GM21619 (cell line): ENCODE measurements around the gene GRM4.

Experiments
- ATAC-seq: cut with Tn5 transposase; IDR thresholded peaks from one replicate; pipeline ENCODE4 v1.9.1; 2021; ENCODE audit not compliant: unreplicated experiment

The GRM4 gene

DNA sequence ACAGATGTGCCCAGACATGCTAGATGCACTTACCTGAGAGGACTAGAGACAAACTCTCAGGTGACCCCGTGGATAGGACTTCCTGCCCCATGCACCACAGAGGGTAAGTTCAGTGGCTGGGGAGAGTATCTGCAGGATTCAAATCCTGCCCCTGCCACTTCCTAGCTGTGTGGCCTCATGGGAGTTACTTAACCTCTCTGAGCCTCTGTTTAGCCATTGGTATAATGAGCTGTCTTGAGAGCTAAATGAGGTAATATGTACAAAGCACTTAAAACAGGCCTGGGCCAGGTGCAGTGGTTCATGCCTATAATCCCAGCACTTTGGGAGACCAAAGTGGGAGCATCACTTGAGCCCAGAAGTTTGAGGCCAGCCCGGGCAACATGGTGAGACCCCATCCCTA lies 59.3 kb downstream of the GRM4 start:
- no peak for ATAC-seq

DNA sequence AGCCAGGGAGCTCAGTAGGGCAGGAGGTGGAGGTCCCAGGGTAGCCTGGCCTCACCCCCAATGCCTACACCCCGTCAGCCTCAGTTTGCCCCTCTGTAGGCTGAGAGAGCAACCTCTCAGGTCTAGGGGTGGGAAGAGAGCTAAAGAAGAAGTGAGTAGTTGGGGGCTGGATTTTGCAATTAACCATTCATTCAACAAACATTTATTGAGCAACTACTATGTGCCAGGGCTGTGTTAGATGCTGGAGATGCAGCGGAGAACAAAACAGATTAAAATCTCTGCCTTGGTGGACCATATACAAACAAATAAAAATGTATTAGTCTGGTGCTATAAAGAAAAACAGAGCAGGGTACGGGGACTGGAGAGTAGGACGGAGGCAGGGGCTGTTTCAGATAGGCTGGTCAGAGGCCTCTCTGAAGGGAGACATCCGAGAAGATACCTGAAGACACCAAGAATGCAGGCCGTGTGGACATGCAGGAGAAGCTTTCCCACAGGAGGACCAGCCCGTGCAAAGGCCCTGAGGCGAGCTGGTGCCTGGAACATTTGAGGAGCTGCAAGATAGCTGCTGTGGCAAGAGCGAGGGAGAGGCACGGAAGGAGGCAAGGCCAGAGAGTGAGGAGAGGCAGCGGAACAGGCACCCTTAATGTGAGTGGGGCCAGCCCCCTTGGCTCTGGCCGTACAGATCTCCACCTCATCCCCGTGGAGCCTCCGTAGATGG lies 60.3 kb downstream of the GRM4 start:
- no peak for ATAC-seq

DNA sequence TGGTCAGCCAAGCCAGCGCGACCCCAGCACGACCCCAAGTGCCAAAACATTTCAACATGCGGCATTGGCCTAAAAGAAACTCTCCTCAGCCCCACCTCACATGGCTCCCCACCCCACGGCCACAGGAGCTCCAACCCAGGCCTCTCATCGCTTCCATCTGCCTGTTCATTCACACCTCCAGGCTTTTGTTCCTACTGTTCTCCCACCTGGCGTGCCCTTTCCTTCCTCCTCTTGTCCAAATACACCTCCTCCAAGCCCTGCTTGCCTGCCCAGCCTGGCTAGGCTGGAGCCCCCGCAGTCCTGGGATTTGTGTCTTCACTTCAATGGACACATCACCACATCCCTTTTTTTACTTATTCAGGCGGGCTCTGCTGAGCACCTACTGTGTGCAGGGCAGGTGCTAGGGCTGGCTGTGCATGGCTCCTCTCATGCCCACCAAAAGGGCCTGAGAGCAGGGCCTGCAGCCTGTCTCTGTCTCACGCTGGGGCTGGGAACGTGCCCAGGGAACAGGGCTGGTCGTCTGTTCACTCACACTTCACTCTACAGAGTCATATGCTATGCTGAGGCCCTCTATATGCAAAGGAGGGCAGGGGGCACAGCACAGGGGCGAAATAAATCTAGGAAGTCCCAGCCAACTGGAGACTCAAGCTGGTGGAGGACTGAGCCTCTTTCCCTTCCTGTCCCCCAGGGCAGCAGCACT lies 61.1 kb downstream of the GRM4 start:
- no peak for ATAC-seq

GRCh38 chr6:34082864-34083626 lies 62.8 kb downstream of the GRM4 start:
- ATAC-seq, result no peak

DNA sequence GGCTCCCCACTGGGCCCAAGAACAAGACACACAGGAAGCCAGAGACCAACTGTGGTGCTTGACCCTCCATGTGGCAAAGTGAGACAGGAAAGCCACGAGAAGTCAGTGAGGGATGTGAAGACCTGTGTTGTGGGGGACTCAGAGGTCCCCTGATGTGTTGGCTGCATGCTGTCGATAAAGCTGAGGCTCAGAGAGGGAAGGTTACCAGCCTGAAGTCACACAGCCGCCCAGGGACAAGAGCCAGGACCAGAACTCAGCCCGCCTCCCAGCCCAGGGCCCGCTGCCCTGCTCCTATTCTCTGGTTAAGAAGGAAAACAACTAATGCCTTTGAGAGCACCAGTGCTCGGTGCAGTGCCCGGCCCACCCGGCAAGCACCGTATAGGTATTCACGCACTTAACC lies 63.5 kb downstream of the GRM4 start:
- ATAC-seq, result no peak

GRCh38 chr6:34080357-34080756 lies 65.5 kb downstream of the GRM4 start:
- no peak for ATAC-seq

GRCh38 chr6:34079899-34080298 lies 66.0 kb downstream of the GRM4 start:
- ATAC-seq, result no peak

- ATAC-seq, result no peak
These were observed 70.0 kb downstream of the GRM4 start for GRCh38 chr6:34075906-34076305.

DNA sequence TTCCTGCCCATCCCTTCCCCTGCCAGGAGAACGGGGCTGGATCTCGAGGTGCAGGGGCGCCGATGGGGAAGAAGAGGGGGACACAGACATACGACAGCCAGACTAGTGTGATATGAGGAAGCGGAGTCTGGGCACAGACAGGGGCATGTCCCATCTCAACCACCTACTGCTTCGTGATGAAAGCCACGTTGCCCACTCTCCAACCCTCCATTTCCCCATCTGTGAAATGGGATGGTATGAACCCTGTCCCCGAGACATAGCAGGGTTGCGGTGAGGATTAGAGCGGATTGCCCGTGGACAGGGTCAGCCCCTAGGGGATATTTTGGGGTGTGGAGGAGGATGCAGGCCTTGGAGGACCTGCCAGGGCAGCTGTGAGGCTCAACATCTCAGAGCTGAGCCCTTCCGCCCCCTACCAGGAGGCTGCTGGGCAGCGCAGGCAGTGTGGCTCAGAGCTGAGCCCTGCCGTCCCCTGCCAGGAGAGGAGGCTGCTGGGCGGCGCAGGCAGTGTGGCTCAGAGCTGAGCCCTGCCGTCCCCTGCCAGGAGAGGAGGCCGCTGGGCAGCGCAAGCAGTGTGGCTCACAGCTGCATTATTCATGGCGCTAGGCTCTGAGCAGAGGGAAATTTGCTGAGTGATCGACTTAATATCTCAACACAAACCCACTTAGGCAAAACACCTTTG lies 71.7 kb downstream of the GRM4 start:
- no peak for ATAC-seq

DNA sequence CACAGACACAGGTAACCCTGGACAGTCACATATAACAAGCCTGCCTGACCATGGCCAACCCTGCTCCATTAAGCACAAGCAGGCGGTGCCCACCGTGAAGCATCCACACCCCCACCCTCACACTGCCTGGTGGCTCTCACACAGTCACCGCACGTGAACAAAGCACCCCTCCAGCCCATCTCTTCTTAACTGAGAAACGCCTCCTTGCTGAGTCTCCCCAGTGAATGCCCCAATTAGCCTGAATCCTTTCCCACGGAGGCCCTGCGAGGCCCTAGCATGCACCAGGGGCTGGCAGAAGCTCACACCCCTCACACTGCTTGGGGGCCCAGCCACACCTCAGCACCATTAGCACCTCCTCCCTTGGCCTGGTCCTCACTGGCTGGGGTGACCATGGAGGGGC lies 72.3 kb downstream of the GRM4 start:
- no peak for ATAC-seq

- no peak for ATAC-seq
These were observed 73.2 kb downstream of the GRM4 start for GRCh38 chr6:34072727-34073126.

DNA sequence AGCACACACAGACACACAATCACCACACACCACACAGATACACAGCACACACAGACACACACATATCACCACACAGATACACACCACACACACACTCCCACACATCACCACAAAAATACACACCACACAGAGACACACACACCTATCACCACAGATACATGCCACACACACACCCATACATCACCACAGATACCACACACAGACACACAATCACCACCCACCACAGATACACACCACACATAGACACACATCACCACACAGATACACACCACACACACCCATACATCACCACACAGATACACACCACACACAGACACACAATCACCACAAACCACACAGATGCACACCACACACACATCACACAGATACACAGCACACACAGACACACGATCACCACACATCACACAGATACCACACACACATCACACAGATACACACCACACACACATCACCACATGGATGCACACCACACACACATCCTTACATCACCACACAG lies 74.0 kb downstream of the GRM4 start:
- no peak for ATAC-seq

DNA sequence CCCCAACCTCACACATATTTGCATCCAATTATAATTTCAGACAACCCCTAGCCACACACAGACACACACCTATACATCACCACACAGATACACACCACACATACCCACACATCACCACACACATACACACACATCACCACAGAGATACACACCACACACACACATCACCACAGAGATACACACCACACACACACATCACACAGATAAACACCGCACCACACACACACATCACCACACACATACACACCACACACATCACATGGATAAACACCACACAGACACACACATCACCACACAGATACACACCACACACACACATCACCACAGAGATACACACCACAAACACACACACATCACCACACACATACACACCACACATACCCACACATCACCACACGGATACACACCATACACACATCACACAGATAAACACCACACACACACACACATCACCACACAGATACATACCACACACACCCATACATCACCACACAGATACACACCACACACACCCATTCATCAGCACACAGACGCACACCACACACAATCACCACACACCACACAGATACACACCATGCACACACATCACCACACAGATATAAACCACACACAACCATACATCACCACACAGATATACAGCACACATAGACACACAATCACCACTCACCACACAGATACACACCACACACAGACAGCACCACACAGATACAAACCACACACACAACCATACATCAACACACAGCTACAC lies 74.6 kb downstream of the GRM4 start:
- no peak for ATAC-seq

GRCh38 chr6:34070315-34071135 lies 75.4 kb downstream of the GRM4 start:
- ATAC-seq, result no peak

DNA sequence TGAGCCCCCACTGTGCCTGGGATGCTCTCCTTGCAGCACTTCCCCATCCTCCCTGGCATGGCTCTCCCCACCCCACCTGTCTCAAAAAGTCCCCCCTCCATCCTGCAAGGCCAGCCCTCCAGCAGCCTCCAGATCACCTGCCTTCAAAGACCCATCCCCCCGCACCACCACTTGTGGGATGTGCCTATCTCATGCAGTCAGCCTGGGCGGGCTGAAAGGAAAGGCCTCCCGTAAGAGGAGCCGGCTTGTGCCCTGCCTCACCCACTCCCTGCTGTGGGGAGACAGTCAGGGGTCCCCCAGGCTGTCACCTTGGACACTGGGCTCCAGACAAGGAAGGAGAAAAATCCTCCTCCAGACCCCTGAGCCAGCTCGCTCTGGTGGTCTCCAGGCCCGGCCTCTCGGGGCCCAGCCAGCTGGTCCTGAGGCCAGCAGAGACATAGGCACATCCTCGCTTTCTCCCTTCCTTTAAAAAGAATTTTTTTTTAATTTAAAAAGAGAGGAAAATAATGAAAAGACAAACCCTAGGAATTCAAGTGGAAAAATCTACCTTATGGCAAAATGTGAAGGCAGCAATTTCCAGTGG lies 77.3 kb downstream of the GRM4 start:
- ATAC-seq, result no peak

- no peak for ATAC-seq
These were observed 78.1 kb downstream of the GRM4 start for GRCh38 chr6:34067814-34068213.

DNA sequence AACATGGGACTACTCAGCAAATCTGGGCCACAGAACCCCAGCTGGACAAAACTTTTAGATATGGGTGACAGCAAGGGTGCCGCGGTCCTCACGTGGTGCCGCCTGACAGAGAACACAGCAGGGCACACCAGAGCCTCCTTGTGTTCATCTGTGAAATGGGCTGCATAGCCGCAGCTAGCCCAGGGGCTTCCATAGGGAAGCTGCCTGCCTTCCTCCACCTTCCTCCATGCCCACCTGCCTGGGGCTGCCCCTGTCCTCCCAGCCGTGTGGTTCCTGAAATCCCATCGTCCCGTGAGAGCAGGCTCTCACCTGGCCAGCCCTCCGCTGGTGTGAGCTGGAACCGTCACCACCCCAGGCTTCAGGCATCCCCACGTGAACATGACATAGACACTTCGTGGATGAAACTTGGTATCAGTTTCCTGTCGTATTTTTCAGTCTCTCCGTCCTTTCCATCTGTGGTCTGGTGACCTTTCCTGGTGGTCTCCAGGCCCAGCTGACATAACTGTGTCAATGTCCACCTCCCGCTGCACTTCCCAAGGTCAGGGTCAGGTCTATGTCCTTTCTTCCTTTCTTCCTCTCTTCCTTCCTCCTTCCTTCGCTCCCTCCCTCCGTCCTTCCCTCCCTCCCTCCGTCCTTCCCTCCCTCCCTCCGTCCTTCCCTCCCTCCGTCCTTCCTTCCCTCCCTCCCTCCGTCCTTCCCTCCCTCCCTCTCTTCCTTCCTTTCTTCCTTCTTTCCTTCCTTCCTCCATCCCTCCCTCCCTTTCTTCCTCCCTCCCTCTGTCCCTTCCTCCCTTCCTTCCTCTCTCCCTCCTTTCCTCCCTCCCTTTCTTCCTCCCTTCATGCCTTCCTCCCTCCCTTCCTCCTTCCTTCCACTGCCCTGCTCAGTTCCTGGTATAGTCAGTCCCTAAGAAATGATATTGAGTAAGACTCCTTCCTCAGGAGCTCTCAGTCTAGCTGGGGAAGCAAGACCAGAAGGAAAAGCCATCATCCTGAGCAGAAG lies 78.8 kb downstream of the GRM4 start:
- no peak for ATAC-seq

DNA sequence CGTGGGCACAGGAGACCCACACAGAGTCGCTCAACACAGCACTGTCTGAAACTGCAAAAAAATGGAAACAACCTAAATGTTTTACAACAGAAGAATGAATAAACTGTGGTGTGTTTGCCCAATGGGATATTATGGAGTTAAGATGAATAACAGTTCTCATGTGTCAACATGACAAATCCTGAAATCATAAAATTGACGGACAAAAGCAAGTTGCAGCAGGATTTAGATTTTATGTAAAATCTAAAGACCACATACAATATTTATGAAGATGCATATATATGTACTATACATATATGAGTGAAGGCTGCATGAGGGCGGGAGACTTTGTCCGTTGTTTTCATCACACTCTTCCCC lies 79.7 kb downstream of the GRM4 start:
- ATAC-seq, result no peak
